ENCODE results near the gene ITPRID1. TPM values are rescaled to one million over a fixed set of nuclear protein-coding genes. Genes with fewer than 3 reads are reported as not detected.

ITPRID1 gene
- total and polyA plus RNA-seq, 2 of the 13 experiments (the other 11 are each of a cell fraction or from before 2014, with no cell fraction given) = not detected

DNA sequence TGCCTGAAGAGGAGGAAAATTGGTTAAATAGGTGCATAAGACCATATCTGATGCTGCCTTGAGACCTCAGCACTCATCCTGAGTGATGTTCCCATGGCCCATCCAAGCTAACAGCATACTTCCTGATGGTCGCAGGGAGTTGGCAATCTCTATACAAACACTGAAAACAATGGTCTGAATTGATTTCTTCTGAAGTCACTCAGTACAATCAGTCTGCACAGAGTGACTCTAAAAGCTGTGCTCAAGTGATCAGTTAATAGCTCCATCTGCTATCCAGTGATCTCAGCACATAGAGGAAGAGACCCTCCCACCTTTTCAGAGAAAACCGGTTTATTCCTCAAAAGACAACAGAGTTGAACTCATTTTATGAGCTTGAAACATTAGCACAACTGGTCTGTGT lies 177.0 kb downstream of the ITPRID1 start:
- no peak overlapping the region for H3K27ac ChIP-seq (ENCODE audit: extremely low read length, insufficient read depth, low read length)
- H3K36me3 ChIP-seq (replicated peaks in 1 of 2; ENCODE audit: control insufficient read depth in 1 of 2, insufficient read depth in 2 of 2, low read length in 2 of 2) = no peaks in the 10 kb centered on the region
- no peak overlapping the region for H2AFZ ChIP-seq (ENCODE audit: low read length)
- ATAC-seq (no peak), DNase-seq (ENCODE audit: low spot score) (no peak), FAIRE-seq (no peak)
- in situ Hi-C loops (cut with HindIII; ENCODE audit: extremely low pct_ligation_motif_present, low pct_unique_long_range_greater_than_20kb) = no loop called here
- H3K27me3 ChIP-seq (ENCODE audit: control insufficient read depth in 1 of 2, insufficient read depth in 2 of 2, low read length in 2 of 2) = peaks cover 0 to 6% of the 10 kb centered on the region in 2 experiments; a peak in 1 of 5 replicates
- no peak overlapping the region for H3K4me2 ChIP-seq (ENCODE audit: low read depth, low read length)
- BruUV-seq (replicated peaks) = no TSS peak
- no peaks in the 10 kb centered on the region for H3K4me1 ChIP-seq (ENCODE audit: insufficient read depth, low read length)
- H3K9ac ChIP-seq (ENCODE audit: insufficient read depth, low read depth, low read length) = no peak overlapping the region
- ChIA-PET POLR2A (no interaction called here), CTCF (ENCODE audit: low intra/inter-chr PET ratio, low total read pairs) (no interaction called here)
- H3K79me2 ChIP-seq (ENCODE audit: insufficient read depth, low read length) = no peaks in the 10 kb centered on the region
- no peak overlapping the region for H3K4me3 ChIP-seq (replicated peaks in 1 of 3; ENCODE audit: insufficient read depth in 1 of 3, low read depth in 2 of 3, low read length in 3 of 3)
- no peak for TF ChIP-seq EZH2 (conservative IDR thresholded peaks at IDR 0.05; ENCODE audit: low read depth, low read length)
- no peak for TF ChIP-seq MIER3 (CRISPR knock-in tag; IDR thresholded peaks at IDR 0.05; ENCODE audit: borderline replicate concordance)
- TF ChIP-seq ELF3 (CRISPR knock-in tag; IDR thresholded peaks at IDR 0.05) = no peak
- TF ChIP-seq AHR (CRISPR knock-in tag; IDR thresholded peaks at IDR 0.05) = no peak
- no peak for TF ChIP-seq ZNF713 (CRISPR knock-in tag; IDR thresholded peaks at IDR 0.05)
- TF ChIP-seq, protein P1, sequence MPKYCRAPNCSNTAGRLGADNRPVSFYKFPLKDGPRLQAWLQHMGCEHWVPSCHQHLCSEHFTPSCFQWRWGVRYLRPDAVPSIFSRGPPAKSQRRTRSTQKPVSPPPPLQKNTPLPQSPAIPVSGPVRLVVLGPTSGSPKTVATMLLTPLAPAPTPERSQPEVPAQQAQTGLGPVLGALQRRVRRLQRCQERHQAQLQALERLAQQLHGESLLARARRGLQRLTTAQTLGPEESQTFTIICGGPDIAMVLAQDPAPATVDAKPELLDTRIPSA (CRISPR knock-in tag; IDR thresholded peaks at IDR 0.05; ENCODE audit: borderline replicate concordance) = no peak
- no peak for TF ChIP-seq ZBTB20 (CRISPR knock-in tag; IDR thresholded peaks at IDR 0.05; ENCODE audit: borderline replicate concordance, low read depth)
- TF ChIP-seq NONO (IDR thresholded peaks at IDR 0.05) = no peak
- no peak for TF ChIP-seq NONO (CRISPR knock-in tag; conservative IDR thresholded peaks at IDR 0.05)
- no peak for TF ChIP-seq ZNF138 (CRISPR knock-in tag; IDR thresholded peaks at IDR 0.05; ENCODE audit: low read depth)
- TF ChIP-seq ZNF10 (CRISPR knock-in tag; IDR thresholded peaks at IDR 0.05; ENCODE audit: borderline replicate concordance, low read depth) = no peak
- no peak for TF ChIP-seq ZBTB7A (CRISPR knock-in tag; IDR thresholded peaks at IDR 0.05)
- no peak for TF ChIP-seq ONECUT2 (CRISPR knock-in tag; IDR thresholded peaks at IDR 0.05)
- TF ChIP-seq, protein P2, sequence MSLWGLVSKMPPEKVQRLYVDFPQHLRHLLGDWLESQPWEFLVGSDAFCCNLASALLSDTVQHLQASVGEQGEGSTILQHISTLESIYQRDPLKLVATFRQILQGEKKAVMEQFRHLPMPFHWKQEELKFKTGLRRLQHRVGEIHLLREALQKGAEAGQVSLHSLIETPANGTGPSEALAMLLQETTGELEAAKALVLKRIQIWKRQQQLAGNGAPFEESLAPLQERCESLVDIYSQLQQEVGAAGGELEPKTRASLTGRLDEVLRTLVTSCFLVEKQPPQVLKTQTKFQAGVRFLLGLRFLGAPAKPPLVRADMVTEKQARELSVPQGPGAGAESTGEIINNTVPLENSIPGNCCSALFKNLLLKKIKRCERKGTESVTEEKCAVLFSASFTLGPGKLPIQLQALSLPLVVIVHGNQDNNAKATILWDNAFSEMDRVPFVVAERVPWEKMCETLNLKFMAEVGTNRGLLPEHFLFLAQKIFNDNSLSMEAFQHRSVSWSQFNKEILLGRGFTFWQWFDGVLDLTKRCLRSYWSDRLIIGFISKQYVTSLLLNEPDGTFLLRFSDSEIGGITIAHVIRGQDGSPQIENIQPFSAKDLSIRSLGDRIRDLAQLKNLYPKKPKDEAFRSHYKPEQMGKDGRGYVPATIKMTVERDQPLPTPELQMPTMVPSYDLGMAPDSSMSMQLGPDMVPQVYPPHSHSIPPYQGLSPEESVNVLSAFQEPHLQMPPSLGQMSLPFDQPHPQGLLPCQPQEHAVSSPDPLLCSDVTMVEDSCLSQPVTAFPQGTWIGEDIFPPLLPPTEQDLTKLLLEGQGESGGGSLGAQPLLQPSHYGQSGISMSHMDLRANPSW (CRISPR knock-in tag; IDR thresholded peaks at IDR 0.05; ENCODE audit: borderline replicate concordance) = no peak
- no peak for TF ChIP-seq ZNF557 (CRISPR knock-in tag; IDR thresholded peaks at IDR 0.05)
- TF ChIP-seq GMEB2 (CRISPR knock-in tag; IDR thresholded peaks at IDR 0.05; ENCODE audit: low read depth) = no peak
- no peaks in the 10 kb centered on the region for H3K9me3 ChIP-seq (ENCODE audit: low read length)
- 8% methylated on average over 2 of the region's 2 CpGs for WGBS (ENCODE audit: low lambda C conversion rate)
- no peaks in the 10 kb centered on the region for H4K20me1 ChIP-seq (ENCODE audit: insufficient read depth, low read length)
- intact Hi-C loops (cut with micrococcal nuclease; ENCODE audit: unreplicated experiment) = no loop called here

Measured in HepG2 (cell line).